HG03460 (cell line): ENCODE data around the gene PDE4B.

Experiments
- ATAC-seq: cut with Tn5 transposase; IDR thresholded peaks from one replicate; pipeline ENCODE4 v1.9.1; 2021; ENCODE audit not compliant: unreplicated experiment

PDE4B gene

DNA sequence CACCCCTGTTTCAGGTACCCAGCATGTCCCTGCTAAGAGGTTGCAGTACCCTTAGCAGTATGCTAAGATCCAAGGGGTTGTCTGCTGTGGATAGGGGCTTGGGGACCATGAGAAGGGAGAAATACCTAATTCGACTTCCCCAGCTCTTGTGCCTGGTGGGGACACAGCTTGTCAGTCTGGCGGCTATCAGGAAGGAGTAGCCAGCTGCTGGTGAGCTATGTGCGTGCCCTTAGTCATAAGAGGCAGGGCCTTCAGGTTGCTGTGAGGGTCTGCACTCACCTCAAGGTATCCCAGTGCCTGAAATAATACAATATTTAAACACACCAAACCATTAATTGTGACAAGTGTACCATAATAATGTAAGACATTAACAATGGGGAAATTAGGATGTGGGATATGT, 536.2 kb downstream of the PDE4B start:
- no peak for ATAC-seq

GRCh38 chr1:66330722-66331141, 538.0 kb downstream of the PDE4B start:
- ATAC-seq: no peak

DNA sequence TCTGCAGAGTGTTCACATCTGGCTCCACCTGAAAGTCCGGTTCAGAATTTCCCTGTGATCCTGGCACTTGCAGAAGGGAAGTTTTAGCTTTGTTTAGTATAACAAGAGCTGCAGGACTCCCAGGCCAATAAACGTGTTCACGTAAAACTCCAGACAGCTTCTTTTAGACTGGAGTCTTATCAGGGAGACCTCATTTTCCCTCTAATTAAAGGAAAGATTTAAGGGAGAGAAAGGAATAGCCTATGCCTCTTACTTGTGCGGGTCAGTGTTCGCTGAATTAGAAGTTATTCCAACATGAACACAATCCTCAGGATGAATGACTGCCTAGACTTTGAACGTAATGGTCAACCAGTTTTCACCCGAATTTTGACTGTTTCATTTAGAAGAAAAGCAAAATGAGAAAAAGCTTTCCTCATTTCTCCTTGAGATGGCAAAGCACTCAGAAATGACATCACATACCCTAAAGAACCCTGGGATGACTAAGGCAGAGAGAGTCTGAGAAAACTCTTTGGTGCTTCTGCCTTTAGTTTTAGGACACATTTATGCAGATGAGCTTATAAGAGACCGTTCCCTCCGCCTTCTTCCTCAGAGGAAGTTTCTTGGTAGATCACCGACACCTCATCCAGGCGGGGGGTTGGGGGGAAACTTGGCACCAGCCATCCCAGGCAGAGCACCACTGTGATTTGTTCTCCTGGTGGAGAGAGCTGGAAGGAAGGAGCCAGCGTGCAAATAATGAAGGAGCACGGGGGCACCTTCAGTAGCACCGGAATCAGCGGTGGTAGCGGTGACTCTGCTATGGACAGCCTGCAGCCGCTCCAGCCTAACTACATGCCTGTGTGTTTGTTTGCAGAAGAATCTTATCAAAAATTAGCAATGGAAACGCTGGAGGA, 539.2 kb downstream of the PDE4B start:
- no peak for ATAC-seq

DNA sequence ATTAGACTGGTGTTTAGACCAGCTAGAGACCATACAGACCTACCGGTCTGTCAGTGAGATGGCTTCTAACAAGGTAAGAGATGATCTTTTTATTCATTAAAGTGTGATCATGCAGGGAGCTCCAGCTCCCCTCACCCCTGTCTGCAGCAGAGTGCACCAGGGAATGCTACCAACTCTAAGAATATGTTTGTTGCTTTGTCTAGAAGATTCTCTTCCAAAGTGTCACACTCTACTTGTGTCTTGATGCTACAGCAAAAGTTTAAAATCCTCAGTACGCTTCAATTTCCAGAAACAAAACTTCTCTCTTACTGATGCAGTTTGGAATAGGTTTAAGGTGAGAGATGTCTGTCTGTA, 539.8 kb downstream of the PDE4B start:
- no peak for ATAC-seq

GRCh38 chr1:66333466-66334199, 540.9 kb downstream of the PDE4B start:
- ATAC-seq: no peak

GRCh38 chr1:66334318-66334717, 541.6 kb downstream of the PDE4B start:
- no peak for ATAC-seq

- ATAC-seq: no peak
Observed at GRCh38 chr1:66335125-66335524, 542.4 kb downstream of the PDE4B start.

- ATAC-seq: peak; percentile 84
Observed at GRCh38 chr1:66335859-66336640, 543.4 kb downstream of the PDE4B start.

GRCh38 chr1:66336641-66336990, 543.9 kb downstream of the PDE4B start:
- no peak for ATAC-seq

DNA sequence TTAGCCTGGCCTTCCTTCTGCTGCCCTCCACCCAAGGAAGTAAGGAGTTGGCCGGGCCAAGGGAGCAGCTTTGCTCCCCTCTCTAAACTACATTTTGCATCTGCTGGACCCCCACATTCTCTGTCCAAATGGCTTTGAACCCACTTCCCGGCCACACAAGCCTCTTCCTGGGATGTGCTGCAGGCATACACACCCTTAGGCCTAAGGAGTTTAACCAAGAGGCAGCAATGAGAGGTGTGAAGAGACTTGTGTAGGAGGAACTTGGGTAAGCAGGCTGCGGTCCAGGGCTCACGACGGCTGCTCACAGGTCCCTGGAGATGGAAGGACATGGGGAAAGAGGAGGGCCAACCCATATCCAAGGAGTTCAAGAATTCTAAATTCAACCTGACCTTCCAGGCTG, 544.6 kb downstream of the PDE4B start:
- ATAC-seq: no peak

DNA sequence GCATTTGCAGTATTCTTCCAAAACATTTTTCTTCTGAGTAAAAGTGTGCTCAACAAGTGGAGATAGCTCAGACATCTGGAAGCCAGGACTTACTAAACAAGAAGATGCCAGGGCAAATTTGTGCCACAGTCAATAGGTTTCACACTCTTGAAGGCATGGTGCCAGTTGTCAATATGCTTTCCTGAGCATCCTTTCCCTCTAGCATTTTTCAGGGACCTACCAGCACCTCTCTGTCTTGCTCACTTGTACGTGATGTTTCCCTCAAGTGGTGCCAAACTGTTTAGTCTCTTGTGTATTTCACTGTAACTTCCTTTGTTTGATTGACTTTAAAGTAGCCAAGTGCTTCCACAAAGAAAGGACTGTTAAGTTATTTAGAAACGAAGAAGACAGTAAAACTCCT, 547.2 kb downstream of the PDE4B start:
- ATAC-seq: no peak

- no peak for ATAC-seq
Observed at GRCh38 chr1:66341446-66342089, 548.9 kb downstream of the PDE4B start.

- peak; percentile 32 for ATAC-seq
Observed at GRCh38 chr1:66342707-66343106, 550.0 kb downstream of the PDE4B start.

DNA sequence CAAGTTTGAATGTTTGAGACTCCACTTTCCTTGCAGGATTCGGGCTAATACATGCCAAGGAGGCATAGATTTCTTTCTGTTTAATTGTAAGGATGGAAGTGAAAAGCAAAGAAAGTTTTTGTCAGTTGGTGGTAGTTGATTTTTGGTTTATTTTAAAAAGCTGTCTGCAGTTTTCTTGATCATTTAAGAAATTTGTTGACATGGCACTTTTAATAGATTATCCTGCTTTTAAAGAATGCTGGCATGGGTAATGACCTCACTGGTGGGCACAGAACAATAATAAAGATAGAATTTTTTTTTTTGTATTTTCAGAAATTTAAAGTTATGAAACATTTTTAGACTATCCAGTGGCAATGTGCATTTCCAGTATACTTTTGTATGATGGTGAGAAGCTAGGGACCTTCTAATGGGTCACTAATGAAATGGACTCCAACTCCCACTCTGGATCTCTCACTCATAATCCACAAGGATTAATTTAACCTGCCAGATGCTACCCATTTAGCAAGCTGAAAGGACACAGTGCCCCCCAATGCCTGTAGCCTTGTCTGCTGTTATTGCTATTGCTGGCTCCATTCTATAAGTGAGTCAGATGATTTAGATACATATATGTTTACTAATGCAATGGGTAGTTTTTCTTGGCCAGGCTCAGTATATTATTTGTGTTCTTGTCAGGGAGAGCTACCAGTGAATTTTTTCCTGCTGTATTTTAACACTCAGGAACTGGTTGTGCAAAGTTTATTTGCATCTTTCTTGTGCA, 551.1 kb downstream of the PDE4B start:
- ATAC-seq: no peak

- ATAC-seq: no peak
Observed at GRCh38 chr1:66346057-66346795, 553.5 kb downstream of the PDE4B start.

- no peak for ATAC-seq
Observed at GRCh38 chr1:66346873-66347272, 554.2 kb downstream of the PDE4B start.

DNA sequence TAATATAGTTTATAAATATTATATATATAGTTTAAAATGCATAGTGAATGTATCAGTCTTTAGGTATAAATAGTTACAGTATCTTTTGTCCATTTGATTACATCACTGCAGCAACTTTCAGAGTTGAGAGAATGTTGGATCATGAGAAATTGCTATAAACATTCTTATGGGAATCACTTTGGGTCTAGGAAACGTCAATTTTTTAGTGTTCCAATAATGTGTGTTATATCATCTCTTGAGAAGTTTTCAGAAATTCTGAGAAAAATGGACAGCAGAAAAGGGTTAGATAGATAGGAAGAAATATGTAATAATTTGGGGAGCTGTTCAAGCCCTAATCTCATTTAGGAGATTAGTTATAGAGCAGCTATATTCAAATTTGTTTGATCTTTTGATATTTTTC, 556.1 kb downstream of the PDE4B start:
- no peak for ATAC-seq

GRCh38 chr1:66349242-66349641, 556.5 kb downstream of the PDE4B start:
- ATAC-seq: no peak

- peak; percentile 61 for ATAC-seq
Observed at GRCh38 chr1:66350001-66350547, 557.4 kb downstream of the PDE4B start.
